KOPT-K1 (cell line): ENCODE results near the gene CCNY.
"Not testable (repeated sequence)": the region's sequence is repeated elsewhere in the genome, so short reads cannot be mapped to it uniquely, and the experiment has no call there.

Source experiments
- H3K27ac ChIP-seq: fragments of 200-600 bp; sonication (generic); 2 replicates; pipeline ENCODE4 v1.5.1; 2016; ENCODE audit warnings: antibody characterized with exemption, mild to moderate bottlenecking, low read depth, low read length; ENCODE audit not compliant: poor library complexity, severe bottlenecking
- H3K36me3 ChIP-seq: fragments of 200-600 bp; sonication (generic); 2 replicates; pipeline ENCODE4 v1.5.1; 2017; ENCODE audit warnings: antibody characterized with exemption, mild to moderate bottlenecking, low read length, moderate library complexity; ENCODE audit not compliant: insufficient read depth
- H3K9me3 ChIP-seq: fragments of 200-600 bp; sonication (generic); 2 replicates; pipeline ENCODE4 v1.5.1; 2017; ENCODE audit warnings: antibody characterized with exemption, low read length, mild to moderate bottlenecking; ENCODE audit not compliant: insufficient read depth, poor library complexity, severe bottlenecking

Gene CCNY

DNA sequence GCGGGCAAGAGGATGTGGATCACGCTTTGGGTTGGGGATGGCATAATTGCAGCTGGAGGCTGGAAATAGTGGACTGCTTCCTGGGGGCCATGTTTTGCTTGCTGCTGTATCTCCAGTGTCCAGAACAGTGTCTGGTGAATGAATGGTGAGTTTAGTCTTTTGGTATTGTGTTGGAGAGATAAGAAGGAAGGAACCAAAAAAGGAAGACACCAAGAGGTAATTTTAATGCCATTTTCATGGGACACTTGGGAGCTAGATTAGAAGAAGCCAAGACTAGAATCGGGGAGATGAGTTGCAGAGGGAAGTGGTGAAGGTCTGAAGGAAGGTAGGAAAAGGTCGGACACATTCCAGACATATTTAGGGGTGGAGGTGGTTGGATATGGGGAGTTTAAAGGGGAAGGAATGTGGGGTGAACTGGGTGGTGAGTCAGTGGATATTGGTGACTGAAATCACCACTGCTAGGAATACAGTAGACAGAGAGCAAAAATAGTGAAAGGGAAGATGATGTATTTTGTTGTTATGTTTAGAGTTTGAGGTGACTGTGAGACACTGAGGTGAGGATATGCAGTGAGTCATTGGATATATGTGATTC, 76.7 kb downstream of the CCNY start:
- H3K9me3 ChIP-seq = no peaks in the 10 kb centered on the region
- H3K36me3 ChIP-seq = no peaks in the 10 kb centered on the region
- no peak overlapping the region for H3K27ac ChIP-seq

DNA sequence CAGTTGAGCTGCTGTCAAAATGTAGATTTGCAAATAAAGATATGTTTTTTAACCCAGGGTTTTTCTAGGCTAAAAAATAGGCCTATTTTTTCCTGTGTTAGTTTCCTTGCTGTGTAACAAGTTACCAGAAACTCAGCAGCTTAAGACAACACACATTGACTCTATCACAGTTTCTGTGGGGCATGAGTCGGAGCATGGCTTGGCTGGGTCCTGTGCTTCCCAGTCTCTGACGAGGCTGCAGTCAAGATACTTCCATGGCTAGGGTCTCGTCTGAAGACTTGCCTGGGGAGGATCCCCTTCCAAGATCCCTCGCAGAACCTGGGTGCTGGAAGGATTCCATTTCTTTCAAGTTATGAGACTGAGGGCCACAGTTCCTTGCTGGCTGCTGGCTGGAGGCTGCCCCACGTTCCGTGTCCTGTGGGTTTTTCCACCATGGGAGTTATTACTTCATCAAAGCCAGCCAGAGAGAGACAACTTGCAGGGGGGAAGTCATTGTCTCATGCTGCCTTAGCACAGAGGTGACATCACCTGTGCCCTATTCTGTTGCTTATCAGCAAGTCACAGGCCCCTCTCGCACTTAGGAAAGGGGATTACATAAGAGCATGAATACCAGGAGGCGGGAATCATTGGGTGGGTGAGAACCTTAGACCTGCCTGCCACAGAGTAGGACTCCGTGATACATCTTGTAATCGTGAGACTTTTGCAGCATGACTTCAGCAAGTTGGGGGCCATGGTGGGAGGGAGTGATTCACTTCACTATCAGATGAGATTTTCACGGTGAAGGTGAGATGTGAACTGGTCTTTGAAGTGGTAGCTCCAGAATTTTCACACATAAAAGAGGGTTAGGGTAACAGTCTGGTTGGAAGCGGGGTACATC, 77.9 kb downstream of the CCNY start:
- Histone ChIP-seq H3K27ac (no peak overlapping the region), H3K9me3 (no peaks in the 10 kb centered on the region), H3K36me3 (no peaks in the 10 kb centered on the region)

DNA sequence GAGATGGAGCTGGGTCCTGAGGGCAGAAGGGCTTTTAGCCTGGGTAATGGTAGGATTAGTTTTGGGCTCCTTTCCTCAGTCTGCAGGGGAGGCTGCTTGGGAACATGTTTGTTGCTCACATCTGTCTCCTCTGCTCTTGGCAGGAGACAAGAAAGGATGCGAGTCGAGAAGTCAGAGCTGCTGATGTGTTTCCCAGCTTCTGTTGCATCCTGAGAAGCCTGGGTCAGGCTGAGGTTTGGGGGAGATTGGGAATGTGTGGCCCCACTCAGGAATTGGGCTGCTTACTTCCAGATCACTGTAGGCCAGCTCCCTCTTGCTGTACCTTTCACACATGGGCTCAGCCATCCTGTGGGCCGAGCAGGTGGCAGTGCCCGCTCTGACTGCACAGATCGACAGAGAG, 79.2 kb downstream of the CCNY start:
- Histone ChIP-seq H3K27ac (no peak overlapping the region), H3K36me3 (no peaks in the 10 kb centered on the region), H3K9me3 (no peaks in the 10 kb centered on the region)

DNA sequence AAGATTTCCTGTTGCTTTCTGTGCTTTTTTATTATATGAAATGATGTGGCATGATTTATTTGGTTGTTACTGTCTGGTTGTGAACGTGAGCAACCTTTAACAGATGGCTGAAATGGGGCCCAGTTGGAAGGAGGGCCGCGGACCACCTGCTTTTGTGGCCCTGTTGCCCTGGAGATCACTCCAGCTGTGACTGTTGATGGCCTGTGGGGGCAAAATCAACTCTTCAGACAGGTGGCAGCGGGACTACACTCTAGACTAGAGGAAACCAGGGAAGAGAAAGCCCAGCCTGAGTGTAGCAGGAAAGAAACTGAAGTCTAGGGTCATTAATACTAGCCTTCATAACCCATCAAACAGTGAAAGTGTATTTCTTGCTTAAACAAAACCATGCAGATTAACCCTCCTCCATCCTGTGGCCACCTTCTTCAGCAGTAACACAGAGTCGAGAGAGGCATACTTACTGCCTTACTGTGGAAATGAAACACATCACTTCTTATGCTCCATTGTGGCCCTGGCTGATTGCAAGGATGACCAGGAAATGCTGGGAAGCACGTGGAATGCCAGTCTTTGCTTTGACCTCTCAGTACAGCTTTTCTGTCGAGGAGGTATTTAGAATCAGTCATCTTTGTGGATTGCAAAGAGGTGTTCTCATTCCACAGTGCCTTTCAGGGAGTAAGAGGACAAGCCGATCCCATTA, 80.5 kb downstream of the CCNY start:
- Histone ChIP-seq H3K36me3 (no peaks in the 10 kb centered on the region), H3K9me3 (no peaks in the 10 kb centered on the region), H3K27ac (no peak overlapping the region)

DNA sequence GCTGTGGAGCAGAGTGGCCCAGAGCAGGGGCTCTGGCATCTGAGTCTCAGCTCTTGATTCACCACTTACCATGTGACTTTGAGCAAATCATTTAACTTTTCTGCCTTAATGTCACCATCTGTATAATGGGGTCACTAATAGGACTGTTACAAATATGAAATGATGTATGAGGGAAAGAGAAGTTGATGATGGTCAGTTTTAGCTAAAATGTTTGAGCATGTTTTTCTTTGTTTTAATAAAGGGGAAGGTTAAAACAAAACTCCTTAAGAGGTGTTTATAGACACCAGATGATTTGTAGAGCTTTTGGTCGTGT, 81.0 kb downstream of the CCNY start:
- no peaks in the 10 kb centered on the region for H3K36me3 ChIP-seq
- no peak overlapping the region for H3K27ac ChIP-seq
- H3K9me3 ChIP-seq = no peaks in the 10 kb centered on the region

DNA sequence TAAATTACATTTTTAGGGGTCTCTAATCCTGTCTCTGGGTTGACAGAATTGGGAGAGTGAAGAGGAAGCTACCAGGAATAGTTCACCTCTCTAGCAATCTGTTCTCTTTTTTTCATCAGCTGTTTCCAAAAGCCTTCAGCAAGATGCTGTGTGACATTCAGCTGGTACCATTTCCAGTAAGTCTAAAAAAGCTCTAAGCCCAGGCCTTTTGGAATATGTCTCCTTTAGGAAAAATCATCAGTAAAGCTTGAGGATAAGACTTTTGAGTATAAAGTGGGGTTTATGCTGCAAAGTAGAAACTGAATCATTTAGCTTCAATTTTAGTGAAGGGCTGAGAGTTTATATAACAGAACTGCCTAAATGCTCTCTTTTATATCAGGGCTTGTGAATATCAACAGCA, 81.5 kb downstream of the CCNY start:
- no peak overlapping the region for H3K27ac ChIP-seq
- no peaks in the 10 kb centered on the region for H3K9me3 ChIP-seq
- no peaks in the 10 kb centered on the region for H3K36me3 ChIP-seq

DNA sequence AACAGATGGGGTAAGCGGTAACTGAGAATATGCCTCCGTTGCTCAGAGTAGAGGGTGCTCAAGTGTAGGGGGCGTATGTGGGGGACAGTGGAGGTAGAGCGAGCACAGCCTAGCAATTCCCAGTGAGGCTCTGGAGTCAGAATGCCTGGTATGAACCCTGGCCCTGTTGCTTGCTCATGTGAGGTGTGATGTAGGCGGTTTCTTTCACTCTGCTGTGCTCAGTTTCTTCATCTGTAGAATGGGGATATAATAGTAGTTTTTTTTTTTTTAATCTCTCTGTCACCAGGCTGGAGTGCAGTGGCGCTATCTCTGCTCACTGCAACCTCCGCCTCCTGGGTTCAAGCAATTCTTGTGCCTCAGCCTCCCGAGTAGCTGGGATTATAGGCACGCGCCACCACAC, 82.3 kb downstream of the CCNY start:
- not testable (repeated sequence) for H3K36me3 ChIP-seq, H3K27ac ChIP-seq, H3K9me3 ChIP-seq

DNA sequence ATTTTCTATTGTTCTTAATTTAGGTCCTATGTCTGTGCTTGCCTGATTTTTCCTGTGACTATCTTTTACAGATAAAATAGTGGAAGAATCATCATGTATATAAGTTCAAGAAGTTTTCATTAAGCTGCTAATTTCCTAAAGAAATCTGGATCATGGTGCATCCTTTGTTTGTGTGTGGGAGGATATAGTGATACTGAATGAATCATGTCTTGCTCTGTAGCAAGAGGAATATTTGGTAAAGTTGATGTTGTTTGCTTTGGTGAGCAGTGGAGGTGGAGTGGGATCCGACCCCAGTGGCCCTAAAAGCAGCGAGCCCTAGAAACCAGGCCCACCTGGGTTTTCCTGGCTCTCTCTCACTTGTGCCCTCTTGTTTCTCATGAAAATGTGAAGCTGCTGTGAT, 83.7 kb downstream of the CCNY start:
- H3K9me3 ChIP-seq = no peaks in the 10 kb centered on the region
- no peaks in the 10 kb centered on the region for H3K36me3 ChIP-seq
- H3K27ac ChIP-seq = no peak overlapping the region

DNA sequence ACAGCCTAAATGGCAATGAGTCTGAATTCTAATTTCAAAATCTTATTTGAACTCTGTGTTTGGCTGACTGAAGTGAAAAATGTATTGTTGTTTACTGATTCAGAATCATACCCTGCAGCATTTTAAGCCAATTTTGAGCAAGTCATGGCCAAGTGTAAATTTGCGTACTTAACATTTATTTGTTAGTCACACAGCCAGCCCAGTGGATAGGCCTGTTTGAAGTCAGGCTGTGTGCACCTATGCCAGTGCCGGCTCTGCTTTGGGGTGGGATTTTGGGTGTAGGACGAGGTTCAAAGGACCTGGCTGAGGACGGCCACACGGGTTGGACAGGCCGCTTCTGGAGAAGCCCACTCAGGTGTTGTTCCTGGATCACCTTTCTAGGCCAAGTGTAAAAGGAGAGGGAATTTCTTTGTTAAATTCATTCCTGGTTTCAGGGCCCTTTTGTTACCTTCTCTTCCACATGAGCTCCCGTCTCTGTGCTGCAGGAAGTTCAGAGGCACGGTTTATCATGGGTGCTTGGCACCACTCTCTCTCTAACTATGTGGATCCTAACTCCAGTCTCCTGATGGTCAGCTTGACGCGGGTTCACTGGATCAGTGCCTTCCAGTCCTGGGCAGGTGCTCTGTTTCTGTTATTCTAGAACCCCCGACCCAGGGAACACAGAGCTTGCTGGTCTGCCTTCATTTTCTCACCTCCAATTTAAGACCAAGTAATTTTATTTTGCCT, 84.7 kb downstream of the CCNY start:
- Histone ChIP-seq H3K27ac (no peak overlapping the region), H3K36me3 (no peaks in the 10 kb centered on the region), H3K9me3 (no peaks in the 10 kb centered on the region)

DNA sequence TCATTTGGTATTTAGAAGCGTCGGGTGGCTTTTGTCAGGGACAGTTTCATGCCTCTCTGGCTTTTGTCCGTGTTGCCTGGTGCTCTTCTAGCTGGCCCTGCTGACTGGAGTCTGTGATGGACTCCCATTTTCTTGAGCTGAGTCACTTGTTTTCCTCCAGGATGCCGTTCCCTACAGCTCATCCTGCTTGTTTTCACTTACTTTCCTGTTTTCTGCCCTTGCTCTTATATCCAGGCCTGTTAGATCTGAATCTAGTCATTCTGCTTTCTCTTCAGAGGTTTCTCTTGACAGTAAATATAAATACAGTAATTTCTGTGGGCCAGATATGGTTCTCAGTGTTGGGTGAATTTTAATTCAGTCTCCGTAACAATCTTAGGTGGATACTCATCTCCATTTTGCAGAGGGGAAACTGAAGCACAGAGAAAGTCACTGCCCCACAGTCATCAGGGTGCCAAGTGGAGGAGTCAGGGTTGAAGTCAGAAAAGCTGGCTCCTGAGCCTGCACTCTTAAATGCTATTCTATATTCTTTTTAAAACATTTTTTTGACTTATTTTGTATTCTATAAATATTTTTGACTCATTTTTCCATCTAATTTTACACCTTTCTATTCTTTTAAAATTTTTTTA, 85.4 kb downstream of the CCNY start:
- Histone ChIP-seq H3K27ac (no peak overlapping the region), H3K9me3 (no peaks in the 10 kb centered on the region), H3K36me3 (no peaks in the 10 kb centered on the region)

DNA sequence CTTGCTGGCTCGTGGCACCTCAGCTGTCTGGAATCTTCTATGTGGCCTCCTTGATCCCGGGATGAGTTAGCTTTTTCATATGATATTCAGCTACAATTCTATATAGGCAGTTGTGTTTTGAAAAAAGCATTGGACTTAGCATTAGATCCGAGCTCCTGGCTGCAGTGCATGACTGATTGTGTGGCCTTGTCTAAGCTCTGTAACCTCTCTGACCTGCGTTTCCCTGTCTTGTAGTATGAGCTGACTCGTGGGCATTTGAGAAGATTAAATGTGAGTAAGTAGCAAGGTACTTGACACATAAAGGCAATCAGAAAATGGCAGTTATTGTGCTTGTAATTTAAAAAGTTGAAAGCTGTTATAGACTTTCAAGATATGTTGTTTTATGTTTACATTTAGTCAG, 85.9 kb downstream of the CCNY start:
- H3K36me3 ChIP-seq = no peaks in the 10 kb centered on the region
- H3K9me3 ChIP-seq = no peaks in the 10 kb centered on the region
- no peak overlapping the region for H3K27ac ChIP-seq

DNA sequence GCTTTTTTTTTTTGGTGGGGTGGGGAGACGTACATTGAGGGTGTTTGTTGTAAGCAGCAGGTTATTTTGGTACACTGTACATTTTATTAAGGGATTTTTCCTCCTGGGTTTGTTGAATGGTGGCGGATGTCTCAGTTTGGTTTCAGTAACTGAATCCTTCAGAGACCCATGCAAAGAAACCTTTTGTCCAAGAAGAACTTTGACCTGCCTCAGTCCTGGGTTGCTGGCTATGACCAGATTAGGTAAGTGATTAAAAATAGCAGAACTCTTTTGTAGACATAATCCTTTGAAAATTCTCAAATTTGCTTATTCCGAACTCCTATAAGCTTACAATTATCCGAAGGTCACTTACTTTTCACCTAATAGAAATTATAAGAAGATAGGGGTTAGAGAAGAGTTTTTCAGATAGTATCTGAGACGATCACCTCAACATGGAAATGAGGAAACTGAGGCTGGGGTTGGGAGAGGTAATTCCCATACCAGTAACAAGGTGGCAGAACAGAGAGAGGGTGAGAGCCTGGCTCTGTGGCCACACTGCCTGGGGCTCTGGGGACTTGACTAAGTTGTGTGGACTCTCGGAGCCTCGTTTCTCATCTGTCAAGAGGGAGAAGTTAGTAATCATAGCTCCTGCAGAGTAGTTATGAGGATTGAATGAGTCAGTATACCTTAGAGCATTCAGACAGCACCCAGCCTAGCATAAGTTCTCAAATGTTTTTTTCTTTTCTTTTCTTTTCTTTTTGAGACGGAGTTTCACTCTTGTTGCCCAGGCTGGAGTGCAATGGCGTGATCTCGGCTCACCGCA, 87.4 kb downstream of the CCNY start:
- H3K27ac ChIP-seq = no peak overlapping the region
- H3K9me3 ChIP-seq = no peaks in the 10 kb centered on the region
- no peaks in the 10 kb centered on the region for H3K36me3 ChIP-seq

DNA sequence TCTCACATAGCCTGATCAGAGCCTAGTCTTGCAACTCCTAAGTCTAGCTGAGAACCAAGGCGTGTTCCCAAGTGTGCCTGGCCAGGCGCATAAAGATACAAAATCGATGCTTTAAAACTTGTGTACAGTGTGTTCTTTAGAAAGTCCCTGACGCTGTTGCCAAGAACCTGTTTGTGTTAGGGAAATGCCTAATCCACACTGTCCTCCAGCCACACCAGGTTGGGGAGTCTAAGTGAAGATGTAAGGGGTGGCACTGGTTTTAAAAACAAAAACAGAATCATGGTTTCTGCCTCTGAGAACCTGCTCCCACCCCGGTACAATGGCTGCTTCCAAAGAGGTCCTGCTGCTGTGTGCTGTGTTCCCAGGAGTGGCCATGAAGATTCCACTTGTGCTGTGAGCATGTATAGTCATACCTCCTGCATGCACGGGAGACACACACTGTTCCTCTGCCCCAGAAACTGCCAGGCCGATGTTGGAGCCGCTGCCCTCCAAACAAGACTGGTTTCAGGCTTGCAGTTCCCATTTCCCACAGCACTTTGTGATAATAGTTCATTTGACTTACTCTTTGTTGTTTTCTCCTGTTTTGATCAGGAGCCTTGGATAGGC, 88.5 kb downstream of the CCNY start:
- Histone ChIP-seq H3K36me3 (no peaks in the 10 kb centered on the region), H3K9me3 (no peaks in the 10 kb centered on the region), H3K27ac (no peak overlapping the region)

DNA sequence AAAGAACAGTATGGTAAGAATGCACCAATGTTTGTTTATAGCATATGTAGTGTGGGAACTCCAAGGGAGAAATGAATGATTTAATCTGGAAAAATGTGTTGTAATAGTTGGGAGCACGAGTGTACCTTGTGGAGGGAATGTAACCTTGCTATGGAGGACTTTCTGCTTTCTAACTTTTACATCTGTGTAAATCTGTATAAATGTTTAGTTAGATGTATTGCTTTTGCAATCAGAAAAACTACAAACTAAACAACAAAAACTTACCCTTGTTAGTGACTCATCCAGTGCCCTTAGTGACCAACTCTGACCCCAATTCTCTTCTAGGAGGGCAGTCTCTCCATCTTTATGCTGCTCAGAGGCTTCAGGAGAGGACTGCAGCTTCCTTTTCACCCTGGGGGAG, 89.3 kb downstream of the CCNY start:
- H3K9me3 ChIP-seq = no peaks in the 10 kb centered on the region
- H3K27ac ChIP-seq = no peak overlapping the region
- no peaks in the 10 kb centered on the region for H3K36me3 ChIP-seq
